CD8-positive, alpha-beta memory T cell (primary cell): ENCODE results near the gene SLCO6A1. TPM values are rescaled to one million over a fixed set of nuclear protein-coding genes. Genes with fewer than 3 reads are reported as not detected.

Source experiments
- CTCF ChIA-PET: fragments of 350-600 bp; sonication (Branson Sonifier 250); formaldehyde crosslinking; loops from one replicate; lab custom pipeline; 2021; ENCODE audit warnings: antibody characterized with exemption; lab: Charles Lee
- POLR2A ChIA-PET: fragments of 350-600 bp; sonication (Branson Sonifier 250); formaldehyde crosslinking; loops from one replicate; lab custom pipeline; 2021; ENCODE audit warnings: antibody characterized with exemption; lab: Charles Lee
- DNase-seq, 5 donors: peaks; one replicate each; pipeline versions ENCODE4 v3.0.0 to v3.0.0-alpha.2; 2020 to 2022; ENCODE audit warnings: mixed read lengths in 1 of 5
- H3K27ac ChIP-seq: one replicate; pipeline ENCODE4 v1.7.0; 2013; ENCODE audit warnings: low read depth, mild to moderate bottlenecking, low read length, moderate library complexity
- H3K27me3 ChIP-seq: 2 replicates; pipeline ENCODE4 v1.7.0; 2013; ENCODE audit warnings: low read length, mild to moderate bottlenecking; ENCODE audit not compliant: insufficient read depth, poor library complexity, severe bottlenecking
- H3K36me3 ChIP-seq: 2 replicates; pipeline ENCODE4 v1.7.0; 2013; ENCODE audit warnings: mild to moderate bottlenecking, low read length, moderate library complexity; ENCODE audit not compliant: insufficient read depth
- H3K4me1 ChIP-seq: 2 replicates; pipeline ENCODE4 v1.7.0; 2013; ENCODE audit warnings: mild to moderate bottlenecking, low read length, moderate library complexity; ENCODE audit not compliant: insufficient read depth
- H3K4me3 ChIP-seq: 2 replicates; pipeline ENCODE4 v1.7.0; 2013; ENCODE audit warnings: mild to moderate bottlenecking, low read length
- H3K9me3 ChIP-seq: 2 replicates; pipeline ENCODE4 v1.7.0; 2013; ENCODE audit warnings: mild to moderate bottlenecking, low read length
- H3K27ac Mint-ChIP-seq, 8 donors: one replicate each; pipeline ENCODE4 v1.8.0; 2020 to 2021; ENCODE audit warnings: mixed read lengths in 8 of 8, mild to moderate bottlenecking in 6 of 8, inconsistent platforms in 3 of 8, moderate library complexity in 3 of 8
- H3K27me3 Mint-ChIP-seq, 2 donors: one replicate each; pipeline ENCODE4 v1.8.0; 2020 to 2021; ENCODE audit warnings: mixed read lengths in 2 of 2, mild to moderate bottlenecking in 1 of 2, moderate library complexity in 1 of 2
- H3K36me3 Mint-ChIP-seq, 3 donors: one replicate each; pipeline ENCODE4 v1.8.0; 2020 to 2021; ENCODE audit warnings: mixed read lengths in 3 of 3, inconsistent platforms in 1 of 3, mild to moderate bottlenecking in 1 of 3
- H3K4me1 Mint-ChIP-seq, 3 donors: one replicate each; pipeline ENCODE4 v1.8.0; 2020 to 2021; ENCODE audit warnings: mixed read lengths in 3 of 3, inconsistent platforms in 1 of 3, mild to moderate bottlenecking in 1 of 3
- H3K4me3 Mint-ChIP-seq, 7 donors: one replicate each; pipeline ENCODE4 v1.8.0; 2020 to 2021; ENCODE audit warnings: mixed read lengths in 7 of 7, mild to moderate bottlenecking in 6 of 7, moderate library complexity in 4 of 7, inconsistent platforms in 2 of 7
- H3K9me3 Mint-ChIP-seq, 5 donors: one replicate each; pipeline ENCODE4 v1.8.0; 2020 to 2022; ENCODE audit warnings: mixed read lengths in 5 of 5, mild to moderate bottlenecking in 3 of 5, moderate library complexity in 2 of 5, inconsistent platforms in 1 of 5
- polyA plus RNA-seq: library from polyadenylated mRNA; unstranded; fragments of 300-500 nt; fragmentation: Illumina TruSeq; gene quantifications from one replicate; pipeline ENCODE4 v1.2.3, GENCODE V29; 2021
- total RNA-seq, 2 experiments: library from RNA; stranded (reverse); gene quantifications; one replicate each; pipeline ENCODE4 v1.2.3, GENCODE V29; 2021

The SLCO6A1 gene
- total and polyA plus RNA-seq, 3 experiments from 2014 or later, result not detected

DNA sequence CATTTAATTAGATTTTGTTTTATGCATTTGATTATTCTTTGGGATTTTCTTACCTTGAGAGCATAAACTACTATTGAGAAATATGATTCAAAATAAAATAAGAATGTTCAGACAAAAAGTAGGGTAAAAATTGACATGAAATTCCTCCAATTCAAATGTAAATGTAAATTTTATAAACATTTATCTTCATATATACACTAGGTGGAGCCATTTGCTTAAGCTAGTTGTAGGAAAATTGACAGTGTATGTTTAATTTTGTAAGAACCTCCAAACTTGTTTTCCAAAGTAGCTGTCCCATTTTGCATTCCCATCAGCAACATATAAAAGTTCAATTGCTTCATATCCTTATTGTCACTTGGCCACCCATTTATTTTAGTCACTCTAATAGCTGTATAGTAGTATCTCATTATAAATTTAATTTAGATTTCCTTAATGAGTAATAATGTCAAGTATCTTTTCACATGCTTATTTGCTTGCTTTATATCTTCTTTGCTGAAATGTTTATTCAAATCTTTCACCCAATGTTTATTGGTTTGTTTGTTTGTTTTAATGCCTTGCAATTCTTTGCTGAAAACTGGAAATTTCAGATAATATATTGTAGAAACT lies 37.6 kb upstream of the SLCO6A1 start:
- H3K27me3 Mint-ChIP-seq, result peaks cover 2 to 17% of the 10 kb centered on the region in 2 donors
- ChIA-PET CTCF (interaction anchor here (1.7 to 1.8 kb wide), 2 partner anchors 10 to 688 kb away, joined by 4 to 5 read pairs; no protein-coding TSS in a partner anchor), POLR2A (no interaction called here)
- Histone ChIP-seq H3K9me3 (no peaks in the 10 kb centered on the region), H3K4me3 (no peak overlapping the region), H3K4me1 (no peaks in the 10 kb centered on the region), H3K36me3 (no peaks in the 10 kb centered on the region), H3K27ac (no peak overlapping the region), H3K27me3 (no peaks in the 10 kb centered on the region)
- no peak overlapping the region for H3K4me3 Mint-ChIP-seq
- DNase-seq, result no peak
- no peaks in the 10 kb centered on the region for H3K4me1 Mint-ChIP-seq
- no peaks in the 10 kb centered on the region for H3K9me3 Mint-ChIP-seq
- no peak overlapping the region for H3K27ac Mint-ChIP-seq
- H3K36me3 Mint-ChIP-seq, result no peaks in the 10 kb centered on the region

DNA sequence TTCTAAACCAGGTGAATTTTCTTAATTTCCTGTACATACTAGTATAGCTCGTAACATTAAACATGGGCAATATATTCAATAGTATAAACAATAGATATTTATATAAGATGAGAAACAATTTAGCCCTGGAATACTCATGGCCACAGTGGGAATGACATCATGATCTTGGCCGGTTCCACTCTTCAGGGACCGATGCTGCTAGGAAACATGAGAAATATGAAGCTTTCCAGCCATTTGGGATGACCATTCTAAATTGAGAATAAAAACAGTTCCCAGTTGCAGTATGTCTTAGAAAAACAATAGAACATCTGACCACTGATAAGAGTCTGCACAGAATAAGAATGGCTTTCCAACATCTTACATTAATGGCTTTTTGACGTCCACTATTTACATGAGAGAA lies 33.3 kb upstream of the SLCO6A1 start:
- Histone ChIP-seq H3K9me3 (no peaks in the 10 kb centered on the region), H3K27ac (no peak overlapping the region), H3K36me3 (no peaks in the 10 kb centered on the region), H3K27me3 (no peaks in the 10 kb centered on the region), H3K4me3 (no peak overlapping the region), H3K4me1 (no peaks in the 10 kb centered on the region)
- POLR2A ChIA-PET, result no interaction called here
- H3K27me3 Mint-ChIP-seq, result peaks cover 0 to 14% of the 10 kb centered on the region in 2 donors
- H3K4me3 Mint-ChIP-seq, result no peak overlapping the region
- H3K4me1 Mint-ChIP-seq, result no peaks in the 10 kb centered on the region
- no peak for DNase-seq
- no peaks in the 10 kb centered on the region for H3K36me3 Mint-ChIP-seq
- H3K27ac Mint-ChIP-seq, result no peak overlapping the region
- CTCF ChIA-PET, result no interaction called here
- no peaks in the 10 kb centered on the region for H3K9me3 Mint-ChIP-seq

DNA sequence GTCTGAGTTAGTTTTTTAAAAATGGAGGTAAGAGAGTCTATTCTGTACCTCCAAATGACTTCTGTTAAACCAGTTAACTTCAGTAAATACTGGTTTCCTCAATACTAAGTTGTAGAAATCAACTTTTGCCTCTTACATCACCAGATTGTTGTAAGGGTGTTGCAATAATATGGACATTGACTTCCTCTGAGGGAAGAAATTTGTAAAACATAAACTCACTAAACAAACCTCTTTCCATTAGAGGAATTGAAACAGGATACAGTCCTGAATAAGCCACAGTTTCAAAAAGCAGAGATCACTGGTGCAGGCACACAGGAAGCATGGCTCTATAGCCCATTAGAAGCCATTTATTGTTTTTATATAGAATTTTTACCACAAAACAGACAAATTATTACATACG lies 32.7 kb upstream of the SLCO6A1 start:
- H3K4me3 ChIP-seq, result no peak overlapping the region
- H3K4me1 ChIP-seq, result no peaks in the 10 kb centered on the region
- H3K27me3 ChIP-seq, result no peaks in the 10 kb centered on the region
- Mint-ChIP-seq H3K27ac (no peak overlapping the region), H3K36me3 (no peaks in the 10 kb centered on the region), H3K27me3 (peaks cover 0 to 14% of the 10 kb centered on the region in 2 donors), H3K9me3 (no peaks in the 10 kb centered on the region), H3K4me1 (no peaks in the 10 kb centered on the region), H3K4me3 (no peak overlapping the region)
- no peak overlapping the region for H3K27ac ChIP-seq
- POLR2A ChIA-PET, result no interaction called here
- H3K9me3 ChIP-seq, result no peaks in the 10 kb centered on the region
- H3K36me3 ChIP-seq, result no peaks in the 10 kb centered on the region
- DNase-seq, result no peak
- CTCF ChIA-PET, result no interaction called here

DNA sequence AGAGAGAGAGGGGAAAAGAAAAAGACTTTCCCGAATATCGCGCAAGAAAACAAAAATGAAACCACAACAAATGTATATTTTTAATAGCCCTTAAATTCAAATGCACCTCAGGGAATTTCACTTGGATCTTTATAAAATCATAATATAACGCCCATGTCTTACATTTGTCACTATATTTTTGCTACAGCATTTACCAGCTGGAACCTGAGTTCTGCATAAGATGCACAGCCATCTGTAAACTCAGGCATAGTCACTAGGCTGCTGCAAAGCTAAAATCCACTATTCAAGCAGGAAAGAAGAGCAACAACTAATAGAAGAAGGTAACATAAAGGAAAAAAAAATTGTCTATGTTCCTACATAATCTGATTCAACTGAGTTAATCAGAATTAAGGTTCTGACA lies 30.6 kb upstream of the SLCO6A1 start:
- Mint-ChIP-seq H3K36me3 (no peaks in the 10 kb centered on the region), H3K27me3 (peaks cover 0 to 14% of the 10 kb centered on the region in 2 donors)
- CTCF ChIA-PET, result no interaction called here

DNA sequence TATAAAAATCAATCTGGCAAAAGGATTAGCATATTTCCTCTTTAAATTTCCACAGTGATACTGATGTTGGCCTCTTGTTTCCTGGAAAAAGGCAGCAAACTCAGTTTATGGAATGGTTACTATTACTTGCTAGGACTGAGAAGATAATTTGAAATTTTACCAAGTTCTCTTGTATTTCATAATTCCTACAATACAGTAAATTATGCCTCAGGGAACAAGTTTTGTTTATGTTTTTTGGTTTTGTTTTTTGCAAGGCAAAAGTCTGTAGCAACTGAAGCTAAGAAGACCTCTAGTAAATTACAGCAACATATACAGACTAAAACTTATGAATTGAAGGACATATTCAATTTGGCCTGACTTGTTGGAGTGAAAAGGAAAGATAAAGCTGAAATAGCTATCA lies 30.2 kb upstream of the SLCO6A1 start:
- Mint-ChIP-seq H3K36me3 (no peaks in the 10 kb centered on the region), H3K9me3 (peaks cover 1 to 6% (median 5%) of the 10 kb centered on the region in 5 donors)
- CTCF ChIA-PET, result no interaction called here

More for the DNA sequence above, 30.6 kb upstream of the SLCO6A1 start:
- H3K27ac ChIP-seq, result no peak overlapping the region
- Mint-ChIP-seq H3K9me3 (peaks cover 0 to 2% (median 1%) of the 10 kb centered on the region in 5 donors), H3K4me3 (no peak overlapping the region), H3K4me1 (no peaks in the 10 kb centered on the region), H3K27ac (no peak overlapping the region)
- H3K4me3 ChIP-seq, result no peak overlapping the region
- no peaks in the 10 kb centered on the region for H3K36me3 ChIP-seq
- H3K4me1 ChIP-seq, result no peaks in the 10 kb centered on the region
- H3K9me3 ChIP-seq, result no peaks in the 10 kb centered on the region
- H3K27me3 ChIP-seq, result no peaks in the 10 kb centered on the region
- no peak for DNase-seq
- POLR2A ChIA-PET, result no interaction called here

DNA sequence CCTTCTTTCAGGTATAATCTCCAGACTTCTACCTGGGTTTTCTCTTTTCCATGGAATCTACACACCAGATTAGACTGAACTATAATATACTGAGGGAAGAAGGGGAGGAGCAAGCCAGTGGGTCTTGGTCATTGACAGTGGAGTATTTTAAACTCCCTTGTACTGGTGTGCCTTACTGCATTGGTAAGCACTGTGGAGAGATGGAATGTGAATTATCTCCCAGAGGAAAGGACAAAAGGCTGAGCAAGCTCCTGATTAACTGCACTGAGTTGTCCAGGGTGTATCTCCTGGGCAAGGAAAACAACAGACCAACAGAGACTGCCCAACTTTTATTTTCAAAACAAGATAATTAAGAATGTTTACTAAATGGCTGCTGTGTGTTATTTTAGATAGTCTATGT lies 29.8 kb upstream of the SLCO6A1 start:
- Histone ChIP-seq H3K4me1 (no peaks in the 10 kb centered on the region), H3K9me3 (no peaks in the 10 kb centered on the region), H3K36me3 (no peaks in the 10 kb centered on the region), H3K27me3 (no peaks in the 10 kb centered on the region), H3K4me3 (no peak overlapping the region), H3K27ac (no peak overlapping the region)
- Mint-ChIP-seq H3K27me3 (peaks cover 3 to 14% of the 10 kb centered on the region in 2 donors), H3K4me1 (no peaks in the 10 kb centered on the region), H3K27ac (no peak overlapping the region), H3K9me3 (peaks cover 2 to 8% (median 6%) of the 10 kb centered on the region in 5 donors), H3K36me3 (no peaks in the 10 kb centered on the region), H3K4me3 (no peak overlapping the region)
- ChIA-PET POLR2A (no interaction called here), CTCF (no interaction called here)
- no peak for DNase-seq

More for the DNA sequence above, 30.2 kb upstream of the SLCO6A1 start:
- H3K4me3 Mint-ChIP-seq, result no peak overlapping the region
- H3K4me1 Mint-ChIP-seq, result no peaks in the 10 kb centered on the region
- no peak overlapping the region for H3K27ac Mint-ChIP-seq
- Histone ChIP-seq H3K27me3 (no peaks in the 10 kb centered on the region), H3K36me3 (no peaks in the 10 kb centered on the region), H3K4me1 (no peaks in the 10 kb centered on the region), H3K9me3 (no peaks in the 10 kb centered on the region), H3K27ac (no peak overlapping the region), H3K4me3 (no peak overlapping the region)
- no peak for DNase-seq
- POLR2A ChIA-PET, result no interaction called here
- H3K27me3 Mint-ChIP-seq, result peaks cover 1 to 14% of the 10 kb centered on the region in 2 donors

DNA sequence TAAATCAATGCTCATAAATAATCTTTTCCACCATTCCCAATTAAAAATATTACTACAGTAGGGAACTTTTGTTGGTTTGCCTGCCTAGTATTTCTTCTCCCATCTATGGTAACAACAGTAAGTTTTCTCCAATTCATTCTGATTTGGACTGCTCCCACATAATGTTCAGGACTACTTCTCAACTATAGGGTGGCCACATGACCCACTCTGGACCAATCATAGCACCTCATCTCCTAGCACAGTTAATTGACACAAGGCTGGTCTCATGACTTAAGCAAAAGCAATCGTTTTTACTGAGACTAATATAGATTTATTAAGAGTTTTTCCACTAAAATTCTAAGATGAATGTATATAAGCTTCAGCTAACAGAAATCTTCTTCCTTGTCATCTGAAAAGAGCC lies 28.7 kb upstream of the SLCO6A1 start:
- H3K27ac Mint-ChIP-seq, result no peak overlapping the region

DNA sequence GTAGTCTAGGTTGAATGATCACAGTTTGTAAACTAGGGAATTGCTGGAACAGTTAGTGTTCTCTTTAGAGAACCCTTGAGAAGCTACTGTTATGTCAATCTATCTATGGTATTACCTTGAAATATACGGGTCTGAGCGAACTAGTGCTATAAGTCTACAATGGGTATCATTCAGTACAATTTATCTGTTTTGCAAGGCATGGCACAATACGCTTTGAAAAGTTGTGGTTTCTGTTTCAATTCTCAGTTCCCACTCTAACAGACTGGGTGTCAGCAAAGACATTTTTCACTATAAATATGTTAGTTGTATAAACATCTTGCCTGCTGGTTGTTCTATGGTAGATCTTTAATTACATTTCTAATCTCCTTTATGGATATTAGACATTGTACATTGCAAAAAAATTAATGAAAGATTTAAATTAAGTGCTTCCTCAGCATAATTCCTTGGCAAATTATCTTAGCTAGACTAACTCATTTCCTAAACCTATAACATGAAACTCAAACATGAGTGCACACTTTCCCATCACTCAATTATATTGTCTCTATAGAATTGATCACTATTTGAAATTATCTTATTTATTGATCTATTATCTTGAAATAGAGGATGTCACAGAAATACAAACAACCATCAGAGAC lies 24.9 kb upstream of the SLCO6A1 start:
- ChIA-PET POLR2A (no interaction called here), CTCF (no interaction called here)
- no peaks in the 10 kb centered on the region for H3K9me3 ChIP-seq
- H3K9me3 Mint-ChIP-seq, result peaks cover 2 to 8% (median 6%) of the 10 kb centered on the region in 5 donors
- H3K27ac Mint-ChIP-seq, result no peak overlapping the region
- no peaks in the 10 kb centered on the region for H3K27me3 ChIP-seq
- no peaks in the 10 kb centered on the region for H3K36me3 ChIP-seq
- H3K4me1 ChIP-seq, result no peaks in the 10 kb centered on the region
- no peak for DNase-seq
- H3K27me3 Mint-ChIP-seq, result peaks cover 3 to 4% of the 10 kb centered on the region in 2 donors
- no peaks in the 10 kb centered on the region for H3K36me3 Mint-ChIP-seq
- no peak overlapping the region for H3K4me3 Mint-ChIP-seq
- H3K4me1 Mint-ChIP-seq, result no peaks in the 10 kb centered on the region
- no peak overlapping the region for H3K4me3 ChIP-seq
- H3K27ac ChIP-seq, result no peak overlapping the region

More for the DNA sequence above, 28.7 kb upstream of the SLCO6A1 start:
- H3K27ac ChIP-seq, result no peak overlapping the region
- H3K36me3 ChIP-seq, result no peaks in the 10 kb centered on the region
- Mint-ChIP-seq H3K4me3 (no peak overlapping the region), H3K36me3 (no peaks in the 10 kb centered on the region), H3K4me1 (no peaks in the 10 kb centered on the region), H3K9me3 (peaks cover 2 to 8% (median 6%) of the 10 kb centered on the region in 5 donors), H3K27me3 (peaks cover 3 to 14% of the 10 kb centered on the region in 2 donors)
- CTCF ChIA-PET, result no interaction called here
- no peaks in the 10 kb centered on the region for H3K27me3 ChIP-seq
- no peaks in the 10 kb centered on the region for H3K9me3 ChIP-seq
- no peaks in the 10 kb centered on the region for H3K4me1 ChIP-seq
- DNase-seq, result no peak
- POLR2A ChIA-PET, result no interaction called here
- H3K4me3 ChIP-seq, result no peak overlapping the region
